Parathyroid adenoma (tissue), 2 donors: ENCODE measurements around the gene MVB12B.
A peak's percentile ranks its signal among the peaks of the same experiment; 100 is the strongest.

Source experiments
- H2AFZ ChIP-seq: fragments of 300-600 bp; sonication (generic); one replicate; pipeline ENCODE4 v1.7.0; 2017; ENCODE audit warnings: antibody characterized with exemption, mild to moderate bottlenecking
- H3K27ac ChIP-seq: fragments of 300-600 bp; sonication (generic); one replicate; pipeline ENCODE4 v1.7.0; 2017
- H3K27me3 ChIP-seq: fragments of 300-600 bp; sonication (generic); one replicate; pipeline ENCODE4 v1.7.0; 2017; ENCODE audit warnings: low read length; ENCODE audit not compliant: control insufficient read depth, insufficient read depth
- H3K36me3 ChIP-seq: fragments of 300-600 bp; sonication (generic); one replicate; pipeline ENCODE4 v1.7.0; 2017; ENCODE audit warnings: low read length; ENCODE audit not compliant: control insufficient read depth, insufficient read depth
- H3K4me1 ChIP-seq: fragments of 300-600 bp; sonication (generic); one replicate; pipeline ENCODE4 v1.7.0; 2017; ENCODE audit warnings: control low read depth
- H3K4me2 ChIP-seq: fragments of 300-600 bp; sonication (generic); one replicate; pipeline ENCODE4 v1.7.0; 2017; ENCODE audit warnings: low read length
- H3K4me3 ChIP-seq: fragments of 300-600 bp; sonication (generic); one replicate; pipeline ENCODE4 v1.7.0; 2017; ENCODE audit warnings: low read depth, low read length
- H3K79me2 ChIP-seq: fragments of 300-600 bp; sonication (generic); one replicate; pipeline ENCODE4 v1.7.0; 2017; ENCODE audit warnings: control low read depth
- H3K9ac ChIP-seq: fragments of 300-600 bp; sonication (generic); one replicate; pipeline ENCODE4 v1.7.0; 2017; ENCODE audit warnings: mild to moderate bottlenecking
- H3K9me3 ChIP-seq: fragments of 300-600 bp; sonication (generic); one replicate; pipeline ENCODE4 v1.7.0; 2017; ENCODE audit warnings: low read length; ENCODE audit not compliant: control insufficient read depth
- CTCF ChIP-seq: fragments of 300-600 bp; sonication (generic); IDR thresholded peaks from one replicate; pipeline ENCODE4 v1.7.0; 2017; ENCODE audit warnings: antibody characterized with exemption, mild to moderate bottlenecking
- donor health status: primary hyperparathyroidism.

The MVB12B gene

GRCh38 chr9:126298063-126298801 lies 28.4 kb upstream of the MVB12B start:
- Histone ChIP-seq H3K4me1 (no peaks in the 10 kb centered on the region), H2AFZ (no peak overlapping the region), H3K4me3 (no peak overlapping the region), H3K4me2 (no peak overlapping the region), H3K27ac (no peak overlapping the region), H3K9ac (no peak overlapping the region), H3K9me3 (no peaks in the 10 kb centered on the region), H3K36me3 (no peaks in the 10 kb centered on the region), H3K79me2 (no peaks in the 10 kb centered on the region), H3K27me3 (no peaks in the 10 kb centered on the region)
- TF ChIP-seq CTCF: no peak

- H3K79me2 ChIP-seq: no peaks in the 10 kb centered on the region
- H3K4me2 ChIP-seq: no peak overlapping the region
- H3K27ac ChIP-seq: no peak overlapping the region
- H3K27me3 ChIP-seq: no peaks in the 10 kb centered on the region
- TF ChIP-seq CTCF: no peak
- H3K9me3 ChIP-seq: no peaks in the 10 kb centered on the region
- H3K36me3 ChIP-seq: no peaks in the 10 kb centered on the region
- H2AFZ ChIP-seq: no peak overlapping the region
- H3K4me3 ChIP-seq: no peak overlapping the region
- no peaks in the 10 kb centered on the region for H3K4me1 ChIP-seq
- H3K9ac ChIP-seq: no peak overlapping the region
Observed at GRCh38 chr9:126299706-126300276, 26.8 kb upstream of the MVB12B start.

GRCh38 chr9:126301196-126301595 lies 25.4 kb upstream of the MVB12B start:
- Histone ChIP-seq H3K27ac (no peak overlapping the region), H3K79me2 (no peaks in the 10 kb centered on the region)
- no peak for TF ChIP-seq CTCF

GRCh38 chr9:126301985-126302603 lies 24.5 kb upstream of the MVB12B start:
- Histone ChIP-seq H3K36me3 (no peaks in the 10 kb centered on the region), H3K27me3 (no peaks in the 10 kb centered on the region), H3K9me3 (no peaks in the 10 kb centered on the region), H3K79me2 (no peaks in the 10 kb centered on the region), H3K4me3 (no peak overlapping the region), H3K27ac (no peak overlapping the region), H3K4me2 (no peak overlapping the region), H3K9ac (no peak overlapping the region), H2AFZ (no peak overlapping the region), H3K4me1 (no peaks in the 10 kb centered on the region)
- peak; percentile 43 for TF ChIP-seq CTCF

More at GRCh38 chr9:126301196-126301595, 25.4 kb upstream of the MVB12B start:
- H3K4me2 ChIP-seq: no peak overlapping the region
- no peaks in the 10 kb centered on the region for H3K4me1 ChIP-seq
- no peak overlapping the region for H2AFZ ChIP-seq
- H3K27me3 ChIP-seq: no peaks in the 10 kb centered on the region
- H3K4me3 ChIP-seq: no peak overlapping the region
- no peak overlapping the region for H3K9ac ChIP-seq
- no peaks in the 10 kb centered on the region for H3K9me3 ChIP-seq
- H3K36me3 ChIP-seq: no peaks in the 10 kb centered on the region
